Hepatocyte (in vitro differentiated cells): Measurements from ENCODE around the gene GOSR1. TPM values are rescaled to one million over a fixed set of nuclear protein-coding genes. Genes with fewer than 3 reads are reported as not detected.
"Not testable (repeated sequence)": the region's sequence is repeated elsewhere in the genome, so short reads cannot be mapped to it uniquely, and the experiment has no call there.

Source experiments
- DNase-seq: peaks from one replicate; pipeline ENCODE4 v3.0.0-alpha.2; 2016; ENCODE audit warnings: low spot score
- H2AFZ ChIP-seq: fragments of 200-600 bp; sonication (generic); 2 replicates; pipeline ENCODE4 v1.6.0; 2016; ENCODE audit warnings: antibody characterized with exemption, mild to moderate bottlenecking
- H3K27ac ChIP-seq: fragments of 200-600 bp; sonication (generic); 2 replicates; pipeline ENCODE4 v1.5.1; 2016; ENCODE audit warnings: mild to moderate bottlenecking
- H3K27me3 ChIP-seq: fragments of 200-600 bp; sonication (generic); 2 replicates; pipeline ENCODE4 v1.6.1; 2016
- H3K36me3 ChIP-seq: fragments of 200-600 bp; sonication (generic); replicated peaks from 2 replicates; pipeline ENCODE4 v1.5.1; 2016; ENCODE audit warnings: low read depth; ENCODE audit not compliant: insufficient read depth
- H3K4me1 ChIP-seq: fragments of 200-600 bp; sonication (generic); 2 replicates; pipeline ENCODE4 v1.5.1; 2016; ENCODE audit warnings: mild to moderate bottlenecking, moderate library complexity; ENCODE audit not compliant: insufficient read depth
- H3K4me2 ChIP-seq: fragments of 200-600 bp; sonication (generic); 2 replicates; pipeline ENCODE4 v1.6.0; 2016
- H3K4me3 ChIP-seq: fragments of 200-600 bp; sonication (generic); 2 replicates; pipeline ENCODE4 v1.5.1; 2016; ENCODE audit warnings: mild to moderate bottlenecking
- H3K79me2 ChIP-seq: fragments of 200-600 bp; sonication (generic); 2 replicates; pipeline ENCODE4 v1.6.0; 2017; ENCODE audit warnings: mild to moderate bottlenecking
- H3K9me2 ChIP-seq: fragments of 200-600 bp; sonication (generic); replicated peaks from 2 replicates; pipeline ENCODE4 v1.6.0; 2017; ENCODE audit warnings: mild to moderate bottlenecking; ENCODE audit not compliant: insufficient read depth
- H3K9me3 ChIP-seq: fragments of 200-600 bp; sonication (generic); 2 replicates; pipeline ENCODE4 v1.5.1; 2016; ENCODE audit warnings: low read depth, mild to moderate bottlenecking
- H4K20me1 ChIP-seq: fragments of 200-600 bp; sonication (generic); 2 replicates; pipeline ENCODE4 v1.6.0; 2016; ENCODE audit warnings: mild to moderate bottlenecking; ENCODE audit not compliant: insufficient read depth, poor library complexity, severe bottlenecking
- CTCF ChIP-seq: fragments of 200-600 bp; sonication (generic); IDR thresholded peaks from 2 replicates; pipeline ENCODE4 v1.5.1; 2016; ENCODE audit warnings: antibody characterized with exemption, mild to moderate bottlenecking; ENCODE audit not compliant: poor library complexity
- EZH2 ChIP-seq: fragments of 200-600 bp; sonication (generic); IDR thresholded peaks from 2 replicates; pipeline ENCODE4 v1.6.1; 2016; ENCODE audit warnings: antibody characterized with exemption, mild to moderate bottlenecking, borderline replicate concordance
- EZH2phosphoT487 ChIP-seq: fragments of 200-600 bp; sonication (generic); IDR thresholded peaks from one replicate; pipeline ENCODE4 v1.6.1; 2018; ENCODE audit warnings: antibody characterized with exemption, mild to moderate bottlenecking, low read depth, moderate library complexity; ENCODE audit not compliant: unreplicated experiment, severe bottlenecking
- WGBS: methylation state at CpG from one replicate; pipeline ENCODE4 v1.1.6; 2016; ENCODE audit warnings: low lambda C conversion rate; ENCODE audit errors: missing lambda C conversion rate; 5-methylcytosine and 5-hydroxymethylcytosine counted together
- polyA plus RNA-seq: library from polyadenylated mRNA; unstranded; fragments of >200 nt; fragmentation: Nextera tagmentation; extraction: Ambion mirVana; gene quantifications from 2 replicates; pipeline ENCODE4 v1.2.1, GENCODE V29; 2016
- total RNA-seq: library from RNA; depleted of rRNA; stranded (reverse); fragments of >200 nt; gene quantifications from 2 replicates; pipeline ENCODE4 v1.2.3, GENCODE V29; 2014

The GOSR1 gene
- total and polyA plus RNA-seq, 2 experiments from 2014 or later: 29.7 to 52.1 TPM

GRCh38 chr17:30568117-30568430 lies 90.9 kb downstream of the GOSR1 start:
- no peaks in the 10 kb centered on the region for H3K36me3 ChIP-seq
- no peaks in the 10 kb centered on the region for H3K4me1 ChIP-seq
- DNase-seq: no peak
- 91% methylated on average over 8 of the region's 8 CpGs for WGBS
- no peaks in the 10 kb centered on the region for H3K9me2 ChIP-seq
- H3K4me2 ChIP-seq: no peak overlapping the region
- no peaks in the 10 kb centered on the region for H3K79me2 ChIP-seq
- no peak overlapping the region for H3K27ac ChIP-seq
- no peak for TF ChIP-seq EZH2
- TF ChIP-seq EZH2phosphoT487: no peak
- TF ChIP-seq CTCF: no peak
- no peak overlapping the region for H3K4me3 ChIP-seq
- H4K20me1 ChIP-seq: no peaks in the 10 kb centered on the region
- H3K9me3 ChIP-seq: no peaks in the 10 kb centered on the region
- no peaks in the 10 kb centered on the region for H3K27me3 ChIP-seq
- H2AFZ ChIP-seq: no peak overlapping the region

GRCh38 chr17:30569531-30570175 lies 92.4 kb downstream of the GOSR1 start:
- H3K27me3 ChIP-seq, H4K20me1 ChIP-seq, DNase-seq, H2AFZ ChIP-seq, H3K4me2 ChIP-seq, H3K27ac ChIP-seq, H3K4me1 ChIP-seq, H3K9me3 ChIP-seq, H3K36me3 ChIP-seq, H3K79me2 ChIP-seq, H3K9me2 ChIP-seq, H3K4me3 ChIP-seq: not testable (repeated sequence)
- WGBS: 83% methylated on average over 12 of the region's 12 CpGs

- H2AFZ ChIP-seq: no peak overlapping the region
- no peak for DNase-seq
- H4K20me1 ChIP-seq: no peaks in the 10 kb centered on the region
- H3K9me3 ChIP-seq: no peaks in the 10 kb centered on the region
- 48% methylated on average over 2 of the region's 2 CpGs for WGBS
- H3K9me2 ChIP-seq: no peaks in the 10 kb centered on the region
- H3K36me3 ChIP-seq: no peaks in the 10 kb centered on the region
- no peak overlapping the region for H3K27ac ChIP-seq
- no peak overlapping the region for H3K4me3 ChIP-seq
- H3K79me2 ChIP-seq: no peaks in the 10 kb centered on the region
- TF ChIP-seq EZH2phosphoT487 (no peak), EZH2 (no peak), CTCF (no peak)
- H3K4me1 ChIP-seq: no peaks in the 10 kb centered on the region
- H3K27me3 ChIP-seq: no peaks in the 10 kb centered on the region
- H3K4me2 ChIP-seq: no peak overlapping the region
Measured at GRCh38 chr17:30570191-30570590, 93.0 kb downstream of the GOSR1 start.

- Histone ChIP-seq H3K9me3 (no peaks in the 10 kb centered on the region), H3K4me2 (no peak overlapping the region), H2AFZ (no peak overlapping the region), H3K4me3 (no peak overlapping the region), H3K9me2 (no peaks in the 10 kb centered on the region), H3K79me2 (no peaks in the 10 kb centered on the region), H4K20me1 (no peaks in the 10 kb centered on the region), H3K4me1 (no peaks in the 10 kb centered on the region), H3K27me3 (no peaks in the 10 kb centered on the region), H3K36me3 (no peaks in the 10 kb centered on the region), H3K27ac (no peak overlapping the region)
- TF ChIP-seq EZH2: no peak
- no peak for TF ChIP-seq CTCF
- TF ChIP-seq EZH2phosphoT487: no peak
- DNase-seq: no peak
- 85% methylated on average over 9 of the region's 9 CpGs for WGBS
Measured at GRCh38 chr17:30570596-30571265, 93.5 kb downstream of the GOSR1 start.

- not testable (repeated sequence) for H3K9me2 ChIP-seq, H3K9me3 ChIP-seq, DNase-seq, H3K27me3 ChIP-seq, H3K4me1 ChIP-seq, H3K4me3 ChIP-seq, H3K4me2 ChIP-seq, H3K79me2 ChIP-seq, H3K27ac ChIP-seq, H3K36me3 ChIP-seq, H2AFZ ChIP-seq, H4K20me1 ChIP-seq
- 99% methylated on average over 12 of the region's 14 CpGs for WGBS
Measured at GRCh38 chr17:30571404-30571803, 94.2 kb downstream of the GOSR1 start.
